Stomach (tissue), 9 donors: Measurements from ENCODE around the gene PMVK. TPM values are rescaled to one million over a fixed set of nuclear protein-coding genes. Genes with fewer than 3 reads are reported as not detected.

Source experiments
- DNase-seq, 2 donors: peaks; one replicate each; pipeline versions ENCODE4 v3.0.0 to v3.0.0-alpha.2; 2013 to 2019
- H3K27ac ChIP-seq, 5 donors: fragments of 200-600 bp in 4 of 5; sonication (generic) in 4 of 5; one replicate each; pipeline ENCODE4 v1.5.1; 2013 to 2019; ENCODE audit warnings: mild to moderate bottlenecking in 1 of 5, moderate library complexity in 1 of 5
- H3K27me3 ChIP-seq, 3 donors: fragments of 200-600 bp; sonication (generic); one replicate each; pipeline ENCODE4 v1.5.1; 2017 to 2019; ENCODE audit warnings: mixed run types in 1 of 3
- H3K36me3 ChIP-seq, 4 donors: fragments of 200-600 bp; sonication (generic); 1 replicate in 3 of 4; 2 replicates in 1 of 4; pipeline ENCODE4 v1.5.1; 2016 to 2019
- H3K4me1 ChIP-seq, 4 donors: fragments of 200-600 bp; sonication (generic); one replicate each; pipeline ENCODE4 v1.5.1; 2016 to 2019
- H3K4me3 ChIP-seq, 4 donors: fragments of 200-600 bp; sonication (generic) in 3 of 4; one replicate each; pipeline ENCODE4 v1.5.1; 2016 to 2019; ENCODE audit warnings: mild to moderate bottlenecking in 1 of 4
- H3K9me3 ChIP-seq, 4 donors: fragments of 200-600 bp; sonication (generic); one replicate each; pipeline ENCODE4 v1.5.1; 2016 to 2019
- CTCF ChIP-seq, 7 experiments: fragments of 450-650 bp in 4 of 7; fragments of 200-600 bp in 3 of 7; sonication (generic) in 3 of 7; IDR thresholded peaks; one replicate each; pipeline ENCODE4 v1.5.1; 2016 to 2019; ENCODE audit warnings: antibody characterized with exemption in 7 of 7, control low read depth in 2 of 7, mild to moderate bottlenecking in 1 of 7
- EP300 ChIP-seq: sonication (generic); formaldehyde crosslinking; IDR thresholded peaks from one replicate; pipeline ENCODE4 v1.6.1; 2017; ENCODE audit warnings: antibody characterized with exemption
- POLR2A ChIP-seq, 4 donors: fragments of 450-650 bp; IDR thresholded peaks; one replicate each; pipeline ENCODE4 v1.6.1; 2016; ENCODE audit warnings: antibody characterized with exemption in 4 of 4, control low read depth in 2 of 4, mild to moderate bottlenecking in 1 of 4, moderate library complexity in 1 of 4
- POLR2AphosphoS5 ChIP-seq, 3 donors: sonication (generic); formaldehyde crosslinking; IDR thresholded peaks; one replicate each; pipeline ENCODE4 v1.6.1; 2016; ENCODE audit warnings: antibody characterized with exemption in 3 of 3
- WGBS, 5 donors: extraction: QIAGEN DNeasy Blood & Tissue Kit in 3 of 5; methylation state at CpG; one replicate each; pipeline versions ENCODE4 v1.1.5 to v1.1.7; 2013 to 2018; 5-methylcytosine and 5-hydroxymethylcytosine counted together
- intact Hi-C: fragments of 100-400 bp; cut with DNase I; formaldehyde crosslinking; loops from one replicate; pipeline ENCODE4 v1.15.1; 2023; ENCODE audit warnings: low total_unique reads
- polyA plus RNA-seq, 3 donors: library from polyadenylated mRNA; stranded (reverse); fragments of 200-250 nt; gene quantifications; one replicate each; pipeline ENCODE4 v1.2.3, GENCODE V29; 2013
- total RNA-seq, 5 donors: library from RNA; depleted of rRNA; stranded (reverse); fragments of >200 nt; gene quantifications; one replicate each; pipeline versions ENCODE4 v1.1.0 to v1.2.3, GENCODE V29; 2014 to 2016
- donor health status: healthy with polysubstance abuse.
- donor health status: Bipolar disorder and iron deficiency.
- donor health status: healthy.

Gene PMVK
- total and polyA plus RNA-seq, 8 donors, result 10.1 to 57.1 (median 41.1) TPM

- TF ChIP-seq POLR2A (IDR thresholded peaks at IDR 0.05) (no peak), CTCF (IDR thresholded peaks at IDR 0.05) (no peak), POLR2AphosphoS5 (IDR thresholded peaks at IDR 0.05) (no peak), EP300 (no peak)
These were observed 2.3 kb upstream of the PMVK start for GRCh38 chr1:154938604-154939399.

GRCh38 chr1:154937988-154938386 lies 1.5 kb upstream of the PMVK start:
- intact Hi-C loops, result no loop called here
- H3K4me1 ChIP-seq, result peaks cover 37 to 70% (median 49%) of the 10 kb centered on the region in 4 donors
- TF ChIP-seq CTCF (IDR thresholded peaks at IDR 0.05) (no peak), POLR2AphosphoS5 (IDR thresholded peaks at IDR 0.05) (no peak), EP300 (no peak), POLR2A (IDR thresholded peaks at IDR 0.05) (no peak)
- no peaks in the 10 kb centered on the region for H3K27me3 ChIP-seq
- DNase-seq, result no peak
- H3K27ac ChIP-seq, result peak overlapping the region; percentile 94 to 99 (median 98)
- no peaks in the 10 kb centered on the region for H3K9me3 ChIP-seq
- WGBS, 5 donors, result 74 to 78% (median 76%) methylated on average over 8 of the region's 8 CpGs
- H3K36me3 ChIP-seq, result no peaks in the 10 kb centered on the region
- H3K4me3 ChIP-seq, result peak overlapping the region in 2 of 4 donors; percentile 60 to 73

More at GRCh38 chr1:154938604-154939399, 2.3 kb upstream of the PMVK start:
- intact Hi-C loops, result no loop called here
- Histone ChIP-seq H3K27ac (peak overlapping the region; percentile 5 to 99 (median 98)), H3K4me1 (peaks cover 42 to 76% (median 57%) of the 10 kb centered on the region in 4 donors), H3K27me3 (no peaks in the 10 kb centered on the region), H3K36me3 (no peaks in the 10 kb centered on the region), H3K9me3 (no peaks in the 10 kb centered on the region), H3K4me3 (no peak overlapping the region)
- 96 to 99% (median 98%) methylated on average over 7 of the region's 7 CpGs for WGBS, 5 donors
- DNase-seq, result no peak

GRCh38 chr1:154937085-154937987 lies 817 bp upstream of the PMVK start:
- TF ChIP-seq CTCF (IDR thresholded peaks at IDR 0.05), result peak in 2 of 7 experiments; percentile 18 to 32
- peak in 2 of 3 donors; percentile 61 to 81 for TF ChIP-seq POLR2AphosphoS5 (IDR thresholded peaks at IDR 0.05)
- no peak for TF ChIP-seq POLR2A (IDR thresholded peaks at IDR 0.05)
- no peak for TF ChIP-seq EP300
- H3K9me3 ChIP-seq, result no peaks in the 10 kb centered on the region
- peaks cover 32 to 66% (median 43%) of the 10 kb centered on the region in 4 donors for H3K4me1 ChIP-seq
- no peaks in the 10 kb centered on the region for H3K27me3 ChIP-seq
- WGBS, 5 donors, result 0 to 1% (median 1%) methylated on average over 36 of the region's 36 CpGs
- H3K27ac ChIP-seq, result peak overlapping the region; percentile 94 to 99 (median 98)
- intact Hi-C loops, result no loop called here
- no peaks in the 10 kb centered on the region for H3K36me3 ChIP-seq
- H3K4me3 ChIP-seq, result peak overlapping the region; percentile 60 to 73 (median 62)
- peak; percentile 91 to 98 for DNase-seq
